NCI-H446 (cell line): Measurements from ENCODE around the gene GRIFIN.
"Not testable (repeated sequence)": the region's sequence is repeated elsewhere in the genome, so short reads cannot be mapped to it uniquely, and the experiment has no call there.

ENCODE experiments used
- DNase-seq, 2 experiments: peaks; one replicate each; lab custom pipeline; 2025; lab: John Stamatoyannopoulos, UW

GRIFIN gene

GRCh38 chr7:2478399-2478785 lies 2.2 kb upstream of the GRIFIN start:
- DNase-seq, result no peak

GRCh38 chr7:2477447-2478398 lies 1.5 kb upstream of the GRIFIN start:
- peak in 1 of 2 experiments; percentile 26 for DNase-seq

GRCh38 chr7:2476776-2477446 lies 713 bp upstream of the GRIFIN start:
- DNase-seq, result no peak

- no peak for DNase-seq
Observed at GRCh38 chr7:2475678-2476015, 551 bp downstream of the GRIFIN start.

- DNase-seq, result no peak
Observed at GRCh38 chr7:2474813-2475677, 1.2 kb downstream of the GRIFIN start.

- DNase-seq, result no peak
Observed at GRCh38 chr7:2474224-2474623, 2.0 kb downstream of the GRIFIN start.

GRCh38 chr7:2473496-2474180 lies 2.6 kb downstream of the GRIFIN start:
- no peak for DNase-seq

- DNase-seq, result no peak
Observed at GRCh38 chr7:2472739-2473138, 3.5 kb downstream of the GRIFIN start.

- no peak for DNase-seq
Observed at GRCh38 chr7:2471396-2471795, 4.8 kb downstream of the GRIFIN start.

- no peak for DNase-seq
Observed at GRCh38 chr7:2471022-2471329, 5.2 kb downstream of the GRIFIN start.

- no peak for DNase-seq
Observed at GRCh38 chr7:2470204-2471021, 5.8 kb downstream of the GRIFIN start.

GRCh38 chr7:2469460-2470203 lies 6.6 kb downstream of the GRIFIN start:
- not testable (repeated sequence) for DNase-seq

GRCh38 chr7:2468227-2468626 lies 8.0 kb downstream of the GRIFIN start:
- DNase-seq, result no peak

GRCh38 chr7:2466675-2467074 lies 9.5 kb downstream of the GRIFIN start:
- DNase-seq, result no peak

GRCh38 chr7:2465928-2466327 lies 10.3 kb downstream of the GRIFIN start:
- DNase-seq, result no peak

GRCh38 chr7:2462731-2463130 lies 13.5 kb downstream of the GRIFIN start:
- no peak for DNase-seq

GRCh38 chr7:2461268-2462026 lies 14.8 kb downstream of the GRIFIN start:
- DNase-seq, result no peak

- DNase-seq, result no peak
Observed at GRCh38 chr7:2460641-2461040, 15.6 kb downstream of the GRIFIN start.

GRCh38 chr7:2460188-2460587 lies 16.0 kb downstream of the GRIFIN start:
- no peak for DNase-seq

- DNase-seq, result no peak
Observed at GRCh38 chr7:2459674-2460073, 16.5 kb downstream of the GRIFIN start.
